HG03135 (cell line): ENCODE data around the gene EMID1.

ENCODE experiments used
- ATAC-seq: cut with Tn5 transposase; IDR thresholded peaks from one replicate; pipeline ENCODE4 v1.9.1; 2021; ENCODE audit warnings: mild to moderate bottlenecking, moderate library complexity; ENCODE audit not compliant: unreplicated experiment

EMID1 gene

GRCh38 chr22:29194184-29194583, 11.5 kb upstream of the EMID1 start:
- ATAC-seq: no peak

GRCh38 chr22:29195118-29195963, 10.4 kb upstream of the EMID1 start:
- ATAC-seq: no peak

GRCh38 chr22:29195964-29196666, 9.6 kb upstream of the EMID1 start:
- ATAC-seq: no peak

- no peak for ATAC-seq
Measured at GRCh38 chr22:29197096-29197495, 8.6 kb upstream of the EMID1 start.

GRCh38 chr22:29198240-29198639, 7.5 kb upstream of the EMID1 start:
- no peak for ATAC-seq

GRCh38 chr22:29199702-29200400, 5.8 kb upstream of the EMID1 start:
- no peak for ATAC-seq

GRCh38 chr22:29200901-29201300, 4.8 kb upstream of the EMID1 start:
- no peak for ATAC-seq

GRCh38 chr22:29201782-29202181, 3.9 kb upstream of the EMID1 start:
- ATAC-seq: no peak

GRCh38 chr22:29202212-29203192, 3.2 kb upstream of the EMID1 start:
- ATAC-seq: peak; percentile 62

- ATAC-seq: no peak
Measured at GRCh38 chr22:29203488-29204454, 1.9 kb upstream of the EMID1 start.

GRCh38 chr22:29204455-29205183, 1.1 kb upstream of the EMID1 start:
- no peak for ATAC-seq

GRCh38 chr22:29205252-29205593, 473 bp upstream of the EMID1 start:
- ATAC-seq: no peak

GRCh38 chr22:29206372-29207242, 911 bp downstream of the EMID1 start:
- no peak for ATAC-seq

- ATAC-seq: no peak
Measured at GRCh38 chr22:29207243-29207550, 1.5 kb downstream of the EMID1 start.

- ATAC-seq: no peak
Measured at GRCh38 chr22:29207562-29208501, 2.1 kb downstream of the EMID1 start.

- no peak for ATAC-seq
Measured at GRCh38 chr22:29208502-29208862, 2.8 kb downstream of the EMID1 start.
